Stimulated activated CD4-positive, alpha-beta T cell treated with anti-CD3 and anti-CD28 coated beads, Interleukin-4, amount 100 ng/mL, for 1 hour (primary cell): ENCODE measurements around the gene WNK2.

Source experiments
- DNase-seq: peaks from one replicate; pipeline ENCODE4 v3.0.0-alpha.2; 2020

WNK2 gene

DNA sequence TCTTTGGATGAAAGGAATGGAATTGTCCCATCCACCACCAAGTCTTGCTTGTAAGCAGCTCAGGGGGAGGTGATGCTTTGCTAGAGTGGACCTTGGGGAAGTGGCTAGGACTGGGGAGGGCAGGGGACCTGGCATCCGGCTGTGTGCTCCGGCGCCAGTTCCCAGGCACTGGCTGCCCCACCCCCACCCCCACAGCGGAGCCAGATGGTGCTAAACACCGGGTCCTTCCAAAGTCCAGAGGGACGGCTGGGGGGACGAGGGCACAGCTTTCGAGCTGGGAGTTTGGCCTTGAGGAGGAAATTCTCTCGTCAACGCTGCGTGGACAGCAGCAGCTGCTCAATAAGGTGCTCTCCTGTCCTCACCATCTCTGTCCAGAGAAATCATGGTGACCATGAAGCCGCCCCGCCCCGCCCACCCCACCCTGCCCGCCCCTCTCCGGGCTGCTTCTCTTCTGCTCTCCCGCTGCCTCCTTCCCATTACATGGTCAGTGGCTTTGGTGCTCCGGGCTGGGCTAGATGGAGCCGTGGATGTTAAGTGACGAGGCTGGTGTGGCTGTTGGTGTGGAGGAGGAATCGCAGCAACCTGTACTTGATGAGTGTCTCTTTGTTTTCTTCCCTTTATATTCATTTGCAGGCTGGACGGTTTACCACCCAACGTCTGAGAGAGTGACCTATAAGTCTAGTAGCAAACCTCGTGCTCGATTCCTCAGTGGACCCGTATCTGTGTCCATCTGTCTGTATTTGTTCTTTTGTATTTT lies 115.7 kb downstream of the WNK2 start:
- DNase-seq: no peak

GRCh38 chr9:93300175-93300572 lies 116.2 kb downstream of the WNK2 start:
- no peak for DNase-seq

- DNase-seq: no peak
Measured at GRCh38 chr9:93300585-93301081, 116.7 kb downstream of the WNK2 start.

GRCh38 chr9:93301291-93301811 lies 117.4 kb downstream of the WNK2 start:
- DNase-seq: no peak

GRCh38 chr9:93301911-93302541 lies 118.1 kb downstream of the WNK2 start:
- no peak for DNase-seq

DNA sequence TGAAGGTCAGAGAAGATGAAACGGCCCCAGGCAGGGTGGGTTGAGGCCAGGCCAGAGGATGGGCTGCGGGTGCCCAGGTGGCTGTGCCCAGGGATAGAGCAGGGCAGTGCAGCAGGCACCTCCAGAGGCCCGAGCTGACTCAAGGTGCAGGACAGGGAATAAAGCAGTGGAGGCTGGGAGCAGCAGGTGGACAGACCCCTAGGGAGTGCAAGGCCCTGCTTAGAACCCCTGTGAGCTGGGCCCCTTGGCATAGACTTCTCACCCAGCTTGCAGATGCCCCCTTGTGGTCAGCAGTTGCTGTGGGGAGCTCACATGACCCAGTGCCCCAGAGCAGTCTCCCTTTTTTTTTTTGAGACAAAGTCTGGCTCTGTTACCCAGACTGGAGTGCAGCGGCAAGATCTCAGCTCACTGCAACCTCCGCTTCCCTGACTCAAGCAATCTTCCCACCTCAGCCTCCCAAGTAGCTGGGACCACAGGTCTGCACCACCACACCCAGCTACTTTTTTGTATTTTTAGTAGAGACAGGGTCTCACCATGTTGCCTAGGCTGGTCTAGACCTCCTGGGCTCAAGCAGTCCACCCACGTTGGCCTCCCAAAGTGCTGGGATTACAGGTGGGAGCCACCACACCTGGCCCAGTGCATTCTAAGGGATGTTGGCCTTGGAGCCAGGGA lies 118.8 kb downstream of the WNK2 start:
- peak; percentile 61 for DNase-seq

- DNase-seq: no peak
Measured at GRCh38 chr9:93303258-93303771, 119.4 kb downstream of the WNK2 start.

GRCh38 chr9:93303806-93304573 lies 120.1 kb downstream of the WNK2 start:
- DNase-seq: no peak

- DNase-seq: no peak
Measured at GRCh38 chr9:93304574-93305496, 120.9 kb downstream of the WNK2 start.

- no peak for DNase-seq
Measured at GRCh38 chr9:93305497-93306020, 121.6 kb downstream of the WNK2 start.

DNA sequence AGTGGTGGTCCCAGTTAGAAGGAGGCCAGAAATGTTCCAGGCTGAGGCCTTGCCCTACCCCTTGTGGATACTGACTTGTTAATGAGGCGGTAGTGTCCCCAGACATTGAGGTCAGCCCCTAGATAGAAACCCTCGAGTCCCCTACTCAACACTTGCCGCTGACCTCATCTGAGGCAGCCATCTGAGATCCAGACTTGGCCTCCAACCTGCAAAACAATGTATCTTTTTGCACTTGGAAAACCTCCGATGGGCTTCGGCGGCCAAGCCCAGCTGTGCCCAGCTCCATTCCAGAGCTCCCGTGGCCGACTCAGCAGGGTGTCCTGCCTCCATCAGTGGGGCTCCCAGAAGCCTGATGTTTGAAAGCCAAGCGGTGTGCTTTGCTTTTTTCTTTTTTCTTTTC lies 122.1 kb downstream of the WNK2 start:
- no peak for DNase-seq

- DNase-seq: no peak
Measured at GRCh38 chr9:93306579-93307091, 122.7 kb downstream of the WNK2 start.

DNA sequence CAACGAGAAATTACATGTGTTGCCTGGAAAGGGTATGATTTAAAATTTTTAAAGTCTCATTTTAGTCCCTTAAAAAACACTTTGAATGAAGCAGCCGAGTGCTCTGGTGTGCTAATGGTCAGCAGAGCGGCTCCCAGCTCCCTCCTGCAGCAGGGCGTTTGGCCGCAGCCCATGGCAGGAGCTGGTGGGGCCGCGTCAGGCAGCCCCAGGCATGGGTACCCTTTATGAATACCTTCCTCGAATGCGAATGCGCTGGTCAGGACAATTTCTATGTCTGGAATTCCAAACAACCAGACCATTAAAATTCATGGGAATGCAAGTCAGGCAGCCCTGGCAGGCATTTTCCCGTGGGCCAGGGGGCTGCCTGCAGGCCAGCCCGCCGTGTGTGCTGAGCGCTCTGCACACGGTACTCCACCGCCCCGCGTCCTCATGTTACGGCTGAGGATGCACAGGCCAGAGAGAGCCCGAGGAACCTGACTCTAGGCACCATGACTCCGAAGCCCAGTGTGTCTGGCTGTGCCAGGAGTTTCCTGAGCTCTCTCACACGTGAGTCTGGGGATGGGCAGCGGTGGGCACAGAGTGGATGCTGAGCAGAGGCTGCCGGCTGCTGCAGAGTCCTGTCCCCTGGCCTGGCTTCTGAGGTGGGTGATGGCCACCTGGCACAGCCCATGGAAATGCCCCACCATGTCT lies 123.7 kb downstream of the WNK2 start:
- DNase-seq: no peak

- DNase-seq: no peak
Measured at GRCh38 chr9:93308158-93308602, 124.2 kb downstream of the WNK2 start.

- no peak for DNase-seq
Measured at GRCh38 chr9:93308676-93309075, 124.7 kb downstream of the WNK2 start.

DNA sequence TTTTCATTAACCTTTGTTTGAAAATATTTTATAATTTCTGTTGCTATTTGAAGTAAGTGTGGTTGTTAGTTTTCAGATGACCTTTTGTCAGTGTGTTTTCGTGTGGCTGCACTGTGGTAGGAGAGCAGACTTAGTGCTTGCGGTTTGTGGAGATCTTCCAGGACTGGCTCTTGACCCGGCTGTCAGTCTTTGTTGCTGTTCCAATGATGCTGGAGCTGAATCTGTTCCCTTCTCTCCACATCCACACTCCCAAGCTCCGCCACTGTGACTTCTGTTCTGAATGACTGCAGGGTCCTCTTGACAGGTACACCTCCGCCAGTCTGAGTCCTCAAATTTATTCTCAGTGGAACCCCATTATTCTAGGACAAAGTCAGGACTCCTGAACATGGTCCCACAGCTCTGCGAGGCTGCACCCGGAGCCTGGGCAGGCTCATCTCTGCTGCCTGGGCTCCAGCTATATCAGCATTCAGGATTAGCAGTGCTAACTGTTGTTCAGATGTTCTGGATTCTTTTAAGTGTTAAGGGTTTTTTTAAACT lies 126.0 kb downstream of the WNK2 start:
- DNase-seq: no peak

DNA sequence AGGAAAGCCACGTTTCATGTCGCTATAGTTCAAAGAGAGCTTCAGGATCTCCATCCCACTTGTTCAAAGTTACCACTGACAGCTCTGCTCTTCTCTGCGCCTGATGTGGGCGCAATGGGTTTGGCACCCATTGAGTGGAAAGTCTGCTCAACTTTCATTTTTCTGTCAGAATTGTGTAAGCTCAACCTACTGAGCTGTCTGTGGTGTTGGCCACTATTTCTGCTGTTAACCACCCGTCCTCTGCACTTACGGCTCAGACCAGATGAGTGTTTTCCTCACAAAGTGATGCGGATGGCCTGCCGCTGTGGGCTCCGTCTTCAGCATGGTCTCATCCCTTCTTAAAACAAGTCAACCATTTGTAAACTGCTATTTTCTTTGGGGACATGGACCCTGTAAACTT lies 131.2 kb downstream of the WNK2 start:
- DNase-seq: no peak

- DNase-seq: no peak
Measured at GRCh38 chr9:93315960-93316359, 132.0 kb downstream of the WNK2 start.

GRCh38 chr9:93316726-93317494 lies 133.0 kb downstream of the WNK2 start:
- DNase-seq: no peak
